HEK293 (cell line): ENCODE measurements around the gene TNS3.

ENCODE experiments used
- CTCF ChIA-PET: fragments of 350-600 bp; formaldehyde crosslinking; extraction: SDS; loops from one replicate; lab custom pipeline; 2021; ENCODE audit warnings: antibody characterized with exemption; lab: Yijun Ruan, JAX
- POLR2A ChIA-PET: fragments of 300-600 bp; formaldehyde crosslinking; extraction: SDS; loops from one replicate; lab custom pipeline; 2020; ENCODE audit warnings: antibody characterized with exemption, inconsistent platforms; lab: Yijun Ruan, JAX
- H3K27ac ChIP-seq: fragments of 200-500 bp; sonication (Bioruptor generic); 2 replicates; pipeline ENCODE4 v1.5.1; 2014; ENCODE audit warnings: low read depth, low read length, control low read depth, inconsistent platforms; ENCODE audit errors: extremely low read depth
- H3K36me3 ChIP-seq, 2 experiments: fragments of 200-500 bp in 1 of 2; sonication (Bioruptor generic) in 1 of 2; 1 replicate in 1 of 2; 2 replicates in 1 of 2; pipeline ENCODE4 v1.5.1; 2014 to 2017; ENCODE audit warnings: inconsistent platforms in 2 of 2, low read length in 2 of 2; ENCODE audit not compliant: control insufficient read depth in 2 of 2, insufficient read depth in 1 of 2
- H3K4me1 ChIP-seq: fragments of 200-500 bp; sonication (Bioruptor generic); 2 replicates; pipeline ENCODE4 v1.5.1; 2014; ENCODE audit warnings: mild to moderate bottlenecking, low read length, inconsistent platforms; ENCODE audit not compliant: control insufficient read depth, insufficient read depth
- H3K4me3 ChIP-seq: 2 replicates; pipeline ENCODE4 v1.5.1; 2011; ENCODE audit warnings: low read depth, mild to moderate bottlenecking, control low read depth, low read length, moderate library complexity
- H3K9me3 ChIP-seq: fragments of 200-500 bp; sonication (Bioruptor generic); 2 replicates; pipeline ENCODE4 v1.5.1; 2014; ENCODE audit warnings: low read depth, low read length, inconsistent platforms; ENCODE audit not compliant: control insufficient read depth, insufficient read depth
- ELK4 ChIP-seq: IDR thresholded peaks from 2 replicates; pipeline ENCODE4 v1.6.1; 2011; ENCODE audit warnings: mild to moderate bottlenecking, low read depth, low read length, borderline replicate concordance
- HOXC10 ChIP-seq: sonication (generic); formaldehyde crosslinking; IDR thresholded peaks from 2 replicates; pipeline ENCODE4 v1.8.1; 2023; ENCODE audit warnings: mild to moderate bottlenecking, missing genetic modification reagents
- TSHZ1 ChIP-seq: fragments of 450-650 bp; formaldehyde crosslinking; IDR thresholded peaks from 2 replicates; pipeline ENCODE4 v1.5.1; 2016; ENCODE audit warnings: missing biosample characterization, missing genetic modification characterization, borderline replicate concordance
- ZBTB20 ChIP-seq: fragments of 450-650 bp; formaldehyde crosslinking; IDR thresholded peaks from 2 replicates; pipeline ENCODE4 v1.5.1; 2016; ENCODE audit warnings: missing biosample characterization, missing genetic modification characterization
- ZNF335 ChIP-seq: fragments of 450-650 bp; formaldehyde crosslinking; conservative IDR thresholded peaks from 2 replicates; pipeline ENCODE4 v1.5.1; 2016; ENCODE audit warnings: missing biosample characterization, missing genetic modification characterization
- ZNF341 ChIP-seq: fragments of 450-650 bp; formaldehyde crosslinking; IDR thresholded peaks from 2 replicates; pipeline ENCODE4; 2016; ENCODE audit warnings: low read depth, missing biosample characterization, missing genetic modification characterization
- ZNF354C ChIP-seq: fragments of 450-650 bp; formaldehyde crosslinking; IDR thresholded peaks from 2 replicates; pipeline ENCODE4 v1.5.1; 2016; ENCODE audit warnings: missing biosample characterization, missing genetic modification characterization, low read depth, borderline replicate concordance
- ZNF362 ChIP-seq: fragments of 450-650 bp; formaldehyde crosslinking; IDR thresholded peaks from 2 replicates; pipeline ENCODE4 v1.5.1; 2016; ENCODE audit warnings: missing biosample characterization, missing genetic modification characterization
- ZNF416 ChIP-seq: fragments of 450-650 bp; formaldehyde crosslinking; IDR thresholded peaks from 2 replicates; pipeline ENCODE4 v1.5.1; 2016; ENCODE audit warnings: missing biosample characterization, missing genetic modification characterization
- ZNF473 ChIP-seq: fragments of 450-650 bp; formaldehyde crosslinking; IDR thresholded peaks from 2 replicates; pipeline ENCODE4 v1.5.1; 2017; ENCODE audit warnings: missing biosample characterization, missing genetic modification characterization
- ZNF580 ChIP-seq: fragments of 450-650 bp; formaldehyde crosslinking; IDR thresholded peaks from 2 replicates; pipeline ENCODE4 v1.5.1; 2016; ENCODE audit warnings: missing biosample characterization, missing genetic modification characterization
- ZNF777 ChIP-seq: fragments of 450-650 bp; formaldehyde crosslinking; IDR thresholded peaks from 2 replicates; pipeline ENCODE4 v1.5.1; 2017; ENCODE audit warnings: missing biosample characterization, missing genetic modification characterization, borderline replicate concordance
- ZNF830 ChIP-seq: fragments of 450-650 bp; IDR thresholded peaks from 2 replicates; pipeline ENCODE4 v1.5.0; 2018; ENCODE audit warnings: missing biosample characterization, missing genetic modification characterization, low read depth, mild to moderate bottlenecking, moderate library complexity
- TF ChIP-seq, protein P1 (sequence below): fragments of 450-650 bp; formaldehyde crosslinking; IDR thresholded peaks from 2 replicates; pipeline ENCODE4 v1.5.1; 2016; ENCODE audit warnings: missing biosample characterization, missing genetic modification characterization

Gene TNS3

GRCh38 chr7:47400001-47400400, 181.9 kb downstream of the TNS3 start:
- POLR2A ChIA-PET, result no interaction called here
- TF ChIP-seq, protein P1, sequence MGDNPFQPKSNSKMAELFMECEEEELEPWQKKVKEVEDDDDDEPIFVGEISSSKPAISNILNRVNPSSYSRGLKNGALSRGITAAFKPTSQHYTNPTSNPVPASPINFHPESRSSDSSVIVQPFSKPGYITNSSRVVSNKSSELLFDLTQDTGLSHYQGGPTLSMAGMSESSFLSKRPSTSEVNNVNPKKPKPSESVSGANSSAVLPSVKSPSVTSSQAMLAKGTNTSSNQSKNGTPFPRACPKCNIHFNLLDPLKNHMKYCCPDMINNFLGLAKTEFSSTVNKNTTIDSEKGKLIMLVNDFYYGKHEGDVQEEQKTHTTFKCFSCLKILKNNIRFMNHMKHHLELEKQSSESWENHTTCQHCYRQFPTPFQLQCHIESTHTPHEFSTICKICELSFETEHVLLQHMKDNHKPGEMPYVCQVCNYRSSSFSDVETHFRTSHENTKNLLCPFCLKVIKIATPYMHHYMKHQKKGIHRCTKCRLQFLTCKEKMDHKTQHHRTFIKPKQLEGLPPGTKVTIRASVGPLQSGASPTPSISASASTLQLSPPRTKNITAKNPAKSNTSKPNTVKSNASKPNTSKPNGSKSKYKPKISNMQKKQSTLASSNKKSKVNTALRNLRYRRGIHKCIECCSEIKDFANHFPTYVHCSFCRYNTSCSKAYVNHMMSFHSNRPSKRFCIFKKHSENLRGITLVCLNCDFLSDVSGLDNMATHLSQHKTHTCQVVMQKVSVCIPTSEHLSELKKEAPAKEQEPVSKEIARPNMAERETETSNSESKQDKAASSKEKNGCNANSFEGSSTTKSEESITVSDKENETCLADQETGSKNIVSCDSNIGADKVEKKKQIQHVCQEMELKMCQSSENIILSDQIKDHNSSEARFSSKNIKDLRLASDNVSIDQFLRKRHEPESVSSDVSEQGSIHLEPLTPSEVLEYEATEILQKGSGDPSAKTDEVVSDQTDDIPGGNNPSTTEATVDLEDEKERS, result no peak
- no peak for TF ChIP-seq ZNF416 (tag by site-specific recombination)
- TF ChIP-seq, all 188 proteins: peak for 0
- no peak overlapping the region for H3K27ac ChIP-seq
- no peak overlapping the region for H3K4me3 ChIP-seq
- H3K36me3 ChIP-seq, result peaks cover 0 to 3% of the 10 kb centered on the region in 2 experiments; a peak in 1 of 3 replicates
- CTCF ChIA-PET, result interaction anchor here (0.6 to 1.2 kb wide), 3 partner anchors 35 to 134 kb away, joined by 3 to 4 read pairs (median 3); no protein-coding TSS in a partner anchor
- H3K9me3 ChIP-seq, result no peaks in the 10 kb centered on the region
- H3K4me1 ChIP-seq, result no peaks in the 10 kb centered on the region

DNA sequence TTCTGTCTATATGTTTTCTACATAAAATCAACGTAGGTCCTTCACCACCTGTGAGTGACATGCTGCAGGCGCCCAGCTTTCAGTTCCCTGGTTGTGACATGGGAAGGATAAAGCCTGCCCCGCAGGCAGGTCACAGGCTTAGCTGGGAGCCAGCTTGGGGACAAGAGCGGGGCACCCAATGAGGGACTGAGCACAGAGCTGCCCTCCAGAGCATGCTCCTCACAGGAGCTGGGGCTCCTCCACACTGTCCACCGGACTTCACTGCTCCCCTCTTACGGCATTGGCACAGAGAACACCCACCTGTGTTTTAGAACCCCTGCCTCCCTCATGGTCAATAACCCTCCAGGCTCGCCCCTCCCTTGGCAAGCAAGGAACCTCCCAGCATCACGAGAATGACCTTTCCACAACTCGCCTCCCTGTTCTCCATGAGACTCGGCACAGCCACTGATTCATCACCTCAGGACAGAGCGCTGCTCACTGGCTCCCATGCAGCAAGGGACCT, 187.1 kb downstream of the TNS3 start:
- H3K9me3 ChIP-seq, result no peaks in the 10 kb centered on the region
- CTCF ChIA-PET, result interaction anchor here (0.7 to 1.4 kb wide), 2 partner anchors 10 to 44 kb away, joined by 4 to 5 read pairs; no protein-coding TSS in a partner anchor
- POLR2A ChIA-PET, result no interaction called here
- H3K4me3 ChIP-seq, result no peak overlapping the region
- no peak overlapping the region for H3K27ac ChIP-seq
- no peaks in the 10 kb centered on the region for H3K4me1 ChIP-seq
- H3K36me3 ChIP-seq, result peaks cover 0 to 3% of the 10 kb centered on the region in 2 experiments; a peak in 1 of 3 replicates
- no peak for TF ChIP-seq ZNF830
- TF ChIP-seq ZNF354C (tag by site-specific recombination), result no peak
- no peak for TF ChIP-seq ZNF580 (tag by site-specific recombination)
- no peak for TF ChIP-seq ZNF341 (tag by site-specific recombination)
- no peak for TF ChIP-seq ZNF335 (tag by site-specific recombination)
- TF ChIP-seq ELK4, result no peak
- no peak for TF ChIP-seq ZNF777 (tag by site-specific recombination)
- no peak for TF ChIP-seq ZBTB20 (tag by site-specific recombination)
- no peak for TF ChIP-seq ZNF362 (tag by site-specific recombination)
- no peak for TF ChIP-seq TSHZ1 (tag by site-specific recombination)
- TF ChIP-seq HOXC10 (CRISPR knock-in tag), result no peak
- no peak for TF ChIP-seq ZNF473 (tag by site-specific recombination)
